IMR-90 (cell line): ENCODE results near the gene NTSR1. TPM values are rescaled to one million over a fixed set of nuclear protein-coding genes. Genes with fewer than 3 reads are reported as not detected.

ENCODE experiments used
- ATAC-seq: fragments of 200-7000 bp; cut with Tn5 transposase; 2 replicates; pipeline ENCODE4 v1.9.1; 2020; ENCODE audit warnings: low read depth, mild to moderate bottlenecking, moderate library complexity
- BruUV-seq: library from RNA; stranded (reverse); fragments of 400-500 nt; replicated peaks from 2 replicates; lab custom pipeline; 2021; lab: Mats Ljungman, UMichigan
- CTCF ChIA-PET: fragments of 300-600 bp; formaldehyde crosslinking; extraction: SDS; loops from one replicate; lab custom pipeline; 2021; ENCODE audit warnings: antibody characterized with exemption; lab: Yijun Ruan, JAX
- POLR2A ChIA-PET: fragments of 300-600 bp; sonication (Branson Sonifier 250); formaldehyde crosslinking; loops from one replicate; lab custom pipeline; 2022; ENCODE audit warnings: antibody characterized with exemption; ENCODE audit not compliant: unreplicated experiment; lab: Charles Lee
- DNase-seq: peaks from one replicate; pipeline ENCODE4 v3.0.0; 2013
- H2AFZ ChIP-seq: replicated peaks from 2 replicates; pipeline ENCODE3; 2013; ENCODE audit warnings: low read length, mild to moderate bottlenecking; ENCODE audit not compliant: poor library complexity
- H2AK5ac ChIP-seq: 2 replicates; pipeline ENCODE4 v1.6.1; 2013; ENCODE audit warnings: low read depth, low read length, inconsistent platforms
- H2AK9ac ChIP-seq: replicated peaks from 2 replicates; pipeline ENCODE3; 2013; ENCODE audit warnings: mild to moderate bottlenecking, low read depth, low read length, moderate library complexity; ENCODE audit not compliant: poor library complexity
- H2BK120ac ChIP-seq: 2 replicates; pipeline ENCODE4 v1.6.1; 2013; ENCODE audit warnings: low read depth, low read length, inconsistent platforms
- H2BK15ac ChIP-seq: 3 replicates; pipeline ENCODE4 v1.6.1; 2013; ENCODE audit warnings: low read depth, low read length, inconsistent platforms
- H2BK20ac ChIP-seq: 2 replicates; pipeline ENCODE4 v1.6.1; 2013; ENCODE audit warnings: low read depth, mild to moderate bottlenecking, inconsistent platforms, low read length, moderate library complexity
- H2BK5ac ChIP-seq: 2 replicates; pipeline ENCODE4 v1.6.1; 2013; ENCODE audit warnings: mild to moderate bottlenecking, low read depth, low read length, inconsistent platforms; ENCODE audit not compliant: poor library complexity, severe bottlenecking
- H3K14ac ChIP-seq: replicated peaks from 2 replicates; pipeline ENCODE4 v1.6.1; 2013; ENCODE audit warnings: low read depth, low read length, inconsistent platforms
- H3K18ac ChIP-seq: 2 replicates; pipeline ENCODE4 v1.6.1; 2013; ENCODE audit warnings: low read depth, low read length, control low read depth
- H3K23ac ChIP-seq: 2 replicates; pipeline ENCODE4 v1.6.1; 2013; ENCODE audit warnings: low read depth, low read length, inconsistent platforms
- H3K27ac ChIP-seq: 2 replicates; pipeline ENCODE4 v1.5.1; 2013; ENCODE audit warnings: mild to moderate bottlenecking, control low read depth, low read length; ENCODE audit not compliant: insufficient read depth
- H3K27me3 ChIP-seq: 2 replicates; pipeline ENCODE4 v1.6.1; 2013; ENCODE audit warnings: low read length; ENCODE audit not compliant: control insufficient read depth, insufficient read depth
- H3K36me3 ChIP-seq: 2 replicates; pipeline ENCODE4 v1.6.1; 2013; ENCODE audit warnings: low read length, mixed read lengths; ENCODE audit not compliant: control insufficient read depth, insufficient read depth
- H3K4ac ChIP-seq: 2 replicates; pipeline ENCODE4 v1.6.1; 2013; ENCODE audit warnings: low read depth, low read length, inconsistent platforms
- H3K4me1 ChIP-seq: 2 replicates; pipeline ENCODE4 v1.6.1; 2013; ENCODE audit warnings: low read length, mixed read lengths; ENCODE audit not compliant: control insufficient read depth, insufficient read depth
- H3K4me2 ChIP-seq: 2 replicates; pipeline ENCODE4 v1.6.1; 2013; ENCODE audit warnings: low read depth, mild to moderate bottlenecking, control low read depth, low read length, moderate library complexity
- H3K4me3 ChIP-seq: 2 replicates; pipeline ENCODE4 v1.5.1; 2013; ENCODE audit warnings: low read depth, mild to moderate bottlenecking, control low read depth, low read length, moderate library complexity; ENCODE audit not compliant: insufficient read depth
- H3K56ac ChIP-seq: 2 replicates; pipeline ENCODE4 v1.6.1; 2013; ENCODE audit warnings: low read length, inconsistent platforms; ENCODE audit not compliant: insufficient read depth; ENCODE audit errors: extremely low read depth
- H3K79me1 ChIP-seq, 2 experiments: 2 replicates each; pipeline ENCODE4 v1.6.1; 2013; ENCODE audit warnings: low read length in 2 of 2, inconsistent platforms in 1 of 2, low read depth in 1 of 2
- H3K9ac ChIP-seq: 2 replicates; pipeline ENCODE4 v1.6.1; 2013; ENCODE audit warnings: low read depth, low read length, control low read depth
- H3K9me1 ChIP-seq: 2 replicates; pipeline ENCODE4 v1.6.1; 2013; ENCODE audit warnings: low read length, inconsistent platforms; ENCODE audit not compliant: insufficient read depth
- H3K9me3 ChIP-seq: 2 replicates; pipeline ENCODE4 v1.6.1; 2013; ENCODE audit warnings: low read length; ENCODE audit not compliant: control insufficient read depth, insufficient read depth
- H4K20me1 ChIP-seq: 2 replicates; pipeline ENCODE4 v1.6.1; 2013; ENCODE audit warnings: low read length, inconsistent platforms; ENCODE audit not compliant: insufficient read depth
- H4K5ac ChIP-seq: 2 replicates; pipeline ENCODE4 v1.6.1; 2013; ENCODE audit warnings: mild to moderate bottlenecking, low read depth, low read length, control low read depth
- H4K8ac ChIP-seq, 2 experiments: 2 replicates each; pipeline ENCODE4 v1.6.1; 2013; ENCODE audit warnings: low read depth in 2 of 2, low read length in 2 of 2, control low read depth in 1 of 2, inconsistent platforms in 1 of 2
- H4K91ac ChIP-seq: 2 replicates; pipeline ENCODE4 v1.6.1; 2013; ENCODE audit warnings: low read depth, low read length, inconsistent platforms; ENCODE audit not compliant: insufficient read depth
- BHLHE40 ChIP-seq: fragments of 150-350 bp; IDR thresholded peaks from 2 replicates; pipeline ENCODE4 v1.6.1; 2016; ENCODE audit warnings: mild to moderate bottlenecking, low read depth, low read length
- POLR2A ChIP-seq: IDR thresholded peaks from 2 replicates; pipeline ENCODE4 v1.6.1; 2012; ENCODE audit warnings: mild to moderate bottlenecking, low read depth, low read length
- RCOR1 ChIP-seq: IDR thresholded peaks from 2 replicates; pipeline ENCODE4 v1.6.1; 2012; ENCODE audit warnings: mild to moderate bottlenecking, low read length, improper control_type of control experiment; ENCODE audit not compliant: insufficient replicate concordance
- WGBS, 2 experiments: methylation state at CpG; one replicate each; pipeline versions ENCODE4 v1.1.5 to v1.1.7; 2013; ENCODE audit warnings: missing lambda C conversion rate in 2 of 2; ENCODE audit not compliant: insufficient read length in 1 of 2; ENCODE audit errors: extremely low coverage in 2 of 2; 5-methylcytosine and 5-hydroxymethylcytosine counted together
- dilution Hi-C: fragments of 300-500 bp; cut with HindIII; formaldehyde crosslinking; loops from one replicate; pipeline ENCODE4 v1.14.3; 2018; ENCODE audit warnings: low sequenced_read_pairs; ENCODE audit not compliant: unreplicated experiment
- in situ Hi-C: fragments of 300-500 bp; cut with MboI; formaldehyde crosslinking; loops from 3 replicates; pipeline ENCODE4 v1.14.3; 2019; ENCODE audit warnings: low sequenced_read_pairs, inconsistent platforms, mixed read lengths
- intact Hi-C: fragments of 100-400 bp; cut with micrococcal nuclease; formaldehyde crosslinking; loops from 2 replicates; pipeline ENCODE4 v1.10.0; 2022
- polyA plus RNA-seq, 3 experiments: library from polyadenylated mRNA; depleted of rRNA; stranded (reverse); fragments of >200 nt; gene quantifications; 2 replicates each; pipeline ENCODE4 v1.2.3, GENCODE V29; 2012; ENCODE audit warnings: low replicate concordance in 1 of 3
- total RNA-seq: library from RNA; depleted of rRNA; stranded (reverse); fragments of >200 nt; gene quantifications from 2 replicates; pipeline ENCODE4 v1.2.3, GENCODE V29; 2012
- TF ChIP-seq, protein P1 (sequence below): conservative IDR thresholded peaks from 2 replicates; pipeline ENCODE4 v1.5.1; 2012; ENCODE audit warnings: mild to moderate bottlenecking, low read depth, low read length, improper control_type of control experiment
- TF ChIP-seq, protein P2 (sequence below): fragments of 150-350 bp; IDR thresholded peaks from 2 replicates; pipeline ENCODE4 v1.6.1; 2017; ENCODE audit warnings: mild to moderate bottlenecking, antibody characterized with exemption, low read length, low read depth

Gene NTSR1
- total and polyA plus RNA-seq, 2 of the 4 experiments (the other 2 are of a cell fraction), result 0.54 to 1.8 TPM

GRCh38 chr20:62696434-62696957 lies 12.1 kb upstream of the NTSR1 start:
- Histone ChIP-seq H2BK15ac (no peak overlapping the region), H3K56ac (no peak overlapping the region), H3K9me3 (no peaks in the 10 kb centered on the region), H3K27me3 (peaks cover 34% of the 10 kb centered on the region), H4K91ac (no peak overlapping the region), H4K8ac (no peak overlapping the region), H3K4me1 (no peaks in the 10 kb centered on the region), H2AK5ac (no peak overlapping the region), H3K4me3 (no peak overlapping the region), H2BK120ac (no peak overlapping the region), H4K5ac (no peak overlapping the region), H4K20me1 (no peaks in the 10 kb centered on the region), H3K79me1 (no peaks in the 10 kb centered on the region), H2BK20ac (no peak overlapping the region), H3K27ac (no peak overlapping the region), H3K23ac (no peak overlapping the region), H3K36me3 (no peaks in the 10 kb centered on the region), H3K4me2 (no peak overlapping the region), H3K14ac (no peak overlapping the region), H2BK5ac (no peak overlapping the region), H2AFZ (no peak overlapping the region), H3K18ac (no peak overlapping the region), H2AK9ac (no peak overlapping the region), H3K4ac (no peak overlapping the region), H3K9me1 (no peaks in the 10 kb centered on the region), H3K9ac (no peak overlapping the region)
- no CpG with 5 or more reads among the region's 16 CpGs for WGBS, 2 experiments
- ChIA-PET CTCF (no interaction called here), POLR2A (no interaction called here)
- dilution Hi-C loops, result no loop called here
- DNase-seq (no peak), ATAC-seq (no peak)
- intact Hi-C loops, result no loop called here
- in situ Hi-C loops, result loop anchor here (25.0 kb wide), 1 partner anchor 316 kb away; the partner anchor contains the start of gene BHLHE23
- no TSS peak for BruUV-seq
- no peak for TF ChIP-seq RCOR1
- TF ChIP-seq, protein P1, sequence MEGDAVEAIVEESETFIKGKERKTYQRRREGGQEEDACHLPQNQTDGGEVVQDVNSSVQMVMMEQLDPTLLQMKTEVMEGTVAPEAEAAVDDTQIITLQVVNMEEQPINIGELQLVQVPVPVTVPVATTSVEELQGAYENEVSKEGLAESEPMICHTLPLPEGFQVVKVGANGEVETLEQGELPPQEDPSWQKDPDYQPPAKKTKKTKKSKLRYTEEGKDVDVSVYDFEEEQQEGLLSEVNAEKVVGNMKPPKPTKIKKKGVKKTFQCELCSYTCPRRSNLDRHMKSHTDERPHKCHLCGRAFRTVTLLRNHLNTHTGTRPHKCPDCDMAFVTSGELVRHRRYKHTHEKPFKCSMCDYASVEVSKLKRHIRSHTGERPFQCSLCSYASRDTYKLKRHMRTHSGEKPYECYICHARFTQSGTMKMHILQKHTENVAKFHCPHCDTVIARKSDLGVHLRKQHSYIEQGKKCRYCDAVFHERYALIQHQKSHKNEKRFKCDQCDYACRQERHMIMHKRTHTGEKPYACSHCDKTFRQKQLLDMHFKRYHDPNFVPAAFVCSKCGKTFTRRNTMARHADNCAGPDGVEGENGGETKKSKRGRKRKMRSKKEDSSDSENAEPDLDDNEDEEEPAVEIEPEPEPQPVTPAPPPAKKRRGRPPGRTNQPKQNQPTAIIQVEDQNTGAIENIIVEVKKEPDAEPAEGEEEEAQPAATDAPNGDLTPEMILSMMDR, result no peak
- no peak for TF ChIP-seq BHLHE40
- TF ChIP-seq, protein P2, sequence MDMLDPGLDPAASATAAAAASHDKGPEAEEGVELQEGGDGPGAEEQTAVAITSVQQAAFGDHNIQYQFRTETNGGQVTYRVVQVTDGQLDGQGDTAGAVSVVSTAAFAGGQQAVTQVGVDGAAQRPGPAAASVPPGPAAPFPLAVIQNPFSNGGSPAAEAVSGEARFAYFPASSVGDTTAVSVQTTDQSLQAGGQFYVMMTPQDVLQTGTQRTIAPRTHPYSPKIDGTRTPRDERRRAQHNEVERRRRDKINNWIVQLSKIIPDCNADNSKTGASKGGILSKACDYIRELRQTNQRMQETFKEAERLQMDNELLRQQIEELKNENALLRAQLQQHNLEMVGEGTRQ, result no peak
- TF ChIP-seq POLR2A, result no peak
